H1 (cell line): ENCODE results near the gene WDFY3. TPM values are rescaled to one million over a fixed set of nuclear protein-coding genes. Genes with fewer than 3 reads are reported as not detected.

ENCODE experiments used
- CHD7 ChIP-seq: fragments of 300-600 bp; sonication (generic); IDR thresholded peaks from 2 replicates; pipeline ENCODE4 v1.7.1; 2012; ENCODE audit warnings: low read length, moderate library complexity, mild to moderate bottlenecking, inconsistent platforms; ENCODE audit not compliant: insufficient replicate concordance
- CTCF ChIP-seq, 3 experiments: IDR thresholded peaks; 1 replicate in 2 of 3; 2 replicates in 1 of 3; pipeline versions ENCODE4 v1.5.1 to v1.6.1; 2011; ENCODE audit warnings: low read length in 3 of 3, mild to moderate bottlenecking in 3 of 3, inconsistent platforms in 2 of 3, low read depth in 1 of 3, moderate library complexity in 1 of 3; ENCODE audit not compliant: insufficient read depth in 1 of 3; ENCODE audit errors: control extremely low read depth in 1 of 3
- E2F6 ChIP-seq: IDR thresholded peaks from 2 replicates; pipeline ENCODE4 v1.6.1; 2012; ENCODE audit warnings: inconsistent platforms
- HDAC2 ChIP-seq, 2 experiments: fragments of 300-600 bp in 1 of 2; sonication (generic) in 1 of 2; IDR thresholded peaks; 2 replicates each; pipeline ENCODE4 v1.6.1; 2011 to 2012; ENCODE audit warnings: low read depth in 2 of 2, low read length in 2 of 2, mild to moderate bottlenecking in 2 of 2, moderate library complexity in 2 of 2, borderline replicate concordance in 1 of 2, inconsistent platforms in 1 of 2
- NRF1 ChIP-seq: IDR thresholded peaks from 2 replicates; pipeline ENCODE4 v1.6.1; 2011; ENCODE audit warnings: mild to moderate bottlenecking, low read depth, low read length, improper control_type of control experiment
- PHF8 ChIP-seq: fragments of 200-600 bp; sonication (generic); conservative IDR thresholded peaks from 2 replicates; pipeline ENCODE4 v1.7.1; 2012; ENCODE audit warnings: low read depth, mild to moderate bottlenecking, inconsistent platforms, low read length, moderate library complexity
- RBBP5 ChIP-seq: IDR thresholded peaks from 2 replicates; pipeline ENCODE4 v1.7.1; 2012; ENCODE audit warnings: low read depth, mild to moderate bottlenecking, inconsistent platforms, low read length, moderate library complexity, borderline replicate concordance
- TBP ChIP-seq: IDR thresholded peaks from 2 replicates; pipeline ENCODE4 v1.6.1; 2011; ENCODE audit warnings: low read depth, low read length, improper control_type of control experiment
- polyA plus RNA-seq, 7 experiments: library from polyadenylated mRNA; depleted of rRNA in 3 of 7; stranded (reverse) in 5 of 7; unstranded in 2 of 7; fragments of >200 nt in 5 of 7; fragments of 200-250 nt in 2 of 7; gene quantifications; 1 replicate in 5 of 7; 2 replicates in 1 of 7; 4 replicates in 1 of 7; pipeline versions ENCODE4 v1.2.1 to v1.2.3, GENCODE V29; 2011 to 2013; ENCODE audit warnings: missing spikeins in 2 of 7, mixed read lengths in 2 of 7
- total RNA-seq: library from RNA; stranded (reverse); fragmentation: NEBNext Ultra II Directional; extraction: Animal tissue kit (Norgen Biotek cat#: 25700); gene quantifications from 2 replicates; pipeline ENCODE4 v1.2.1, GENCODE V29; 2021

Gene WDFY3
- total and polyA plus RNA-seq, 2 of the 8 experiments (the other 6 are each of a cell fraction or from before 2014, with no cell fraction given): 25.6 to 62.4 TPM

GRCh38 chr4:84672177-84672576 is 294.3 kb downstream of the WDFY3 start (continued):
- TF ChIP-seq CHD7 (no peak), RBBP5 (no peak), CTCF (IDR thresholded peaks at IDR 0.05; ENCODE audit: control extremely low read depth in 1 of 3, insufficient read depth in 1 of 3, low read depth in 1 of 3, low read length in 3 of 3) (no peak), HDAC2 (IDR thresholded peaks at IDR 0.05; ENCODE audit: borderline replicate concordance in 1 of 2, low read depth in 2 of 2, low read length in 2 of 2) (no peak), PHF8 (no peak), NRF1 (no peak), E2F6 (no peak), TBP (no peak)
